SIG-M5 (cell line): ENCODE results near the gene GRWD1.
"Not testable (repeated sequence)": the region's sequence is repeated elsewhere in the genome, so short reads cannot be mapped to it uniquely, and the experiment has no call there.

Experiments
- DNase-seq: peaks from one replicate; lab custom pipeline; 2025; lab: John Stamatoyannopoulos, UW

Gene GRWD1

DNA sequence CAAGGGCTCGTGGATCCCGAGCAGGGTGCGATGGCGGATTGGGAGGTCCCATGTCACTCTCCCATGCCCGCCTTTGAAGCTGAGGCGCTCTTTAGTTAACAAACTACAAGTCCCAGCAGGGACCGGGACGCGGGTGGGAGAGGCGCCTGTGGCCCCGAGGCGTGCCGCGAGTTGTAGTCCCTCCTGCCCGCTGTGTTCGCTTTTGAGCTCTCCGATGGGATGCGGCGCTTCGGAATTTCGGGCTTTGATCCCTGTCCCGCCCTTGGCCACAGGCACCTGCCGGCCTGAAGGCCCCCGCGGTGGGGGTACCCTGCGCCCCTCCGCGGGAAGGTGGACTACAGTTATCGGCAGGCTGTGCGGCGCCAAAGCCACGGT, 34.4 kb downstream of the GRWD1 start:
- no peak for DNase-seq

GRCh38 chr19:48480558-48481500, 35.0 kb downstream of the GRWD1 start:
- DNase-seq: no peak

DNA sequence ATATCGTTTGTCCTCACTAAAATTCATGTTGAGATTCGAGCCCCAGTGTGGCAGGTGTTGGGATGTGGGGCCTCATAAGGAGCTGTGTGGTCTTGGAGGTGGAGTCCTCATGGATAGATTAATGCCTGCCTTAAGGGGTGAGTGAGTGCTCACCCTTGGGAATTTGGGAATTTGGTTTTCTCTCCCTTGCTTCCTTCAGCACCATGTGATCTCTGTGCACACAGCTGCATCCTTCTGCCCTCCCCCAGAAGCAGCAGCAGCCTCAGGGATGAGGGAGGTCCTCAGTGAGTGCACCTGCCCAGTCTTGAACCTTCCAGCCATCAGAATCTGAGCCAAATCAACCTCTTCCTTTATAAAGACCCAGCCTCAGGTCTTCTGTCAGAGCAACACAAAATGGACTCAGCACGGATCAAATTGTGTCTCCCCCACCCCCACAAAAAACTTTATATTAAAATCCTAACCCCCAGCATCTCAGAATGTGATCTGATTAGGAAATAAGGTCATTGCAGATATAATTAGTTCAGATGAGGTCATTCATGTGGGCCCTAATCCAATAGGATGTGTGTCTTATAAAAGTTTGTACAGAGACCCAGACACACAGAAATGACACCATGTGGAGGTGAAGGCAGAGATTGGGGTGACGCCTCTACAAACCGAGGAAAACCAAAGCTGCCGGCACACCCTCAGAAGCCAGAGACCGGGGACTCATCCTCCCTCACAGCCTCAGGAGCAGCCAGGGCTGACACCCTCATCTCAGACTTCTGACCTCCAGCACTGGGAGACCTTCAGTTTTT, 36.3 kb downstream of the GRWD1 start:
- no peak for DNase-seq

DNA sequence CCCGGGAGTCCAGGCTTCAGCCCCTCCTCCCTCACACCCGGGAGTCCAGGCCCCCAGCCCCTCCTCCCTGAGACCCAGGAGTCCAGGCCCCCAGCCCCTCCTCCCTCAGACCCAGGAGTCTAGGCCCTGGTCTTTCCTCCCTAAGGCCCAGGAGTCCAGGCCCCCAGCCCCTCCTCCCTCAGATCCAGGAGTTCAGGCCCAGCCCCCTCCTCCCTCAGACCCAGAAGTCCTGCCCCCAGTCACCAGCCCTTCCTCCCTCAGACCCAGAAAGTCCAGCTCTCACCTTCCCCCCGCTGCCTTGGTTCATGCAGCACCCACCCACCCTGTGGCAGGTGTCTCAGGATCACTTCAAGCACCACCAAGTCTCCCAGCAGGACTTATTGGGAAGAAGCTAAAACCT, 37.5 kb downstream of the GRWD1 start:
- DNase-seq: no peak

DNA sequence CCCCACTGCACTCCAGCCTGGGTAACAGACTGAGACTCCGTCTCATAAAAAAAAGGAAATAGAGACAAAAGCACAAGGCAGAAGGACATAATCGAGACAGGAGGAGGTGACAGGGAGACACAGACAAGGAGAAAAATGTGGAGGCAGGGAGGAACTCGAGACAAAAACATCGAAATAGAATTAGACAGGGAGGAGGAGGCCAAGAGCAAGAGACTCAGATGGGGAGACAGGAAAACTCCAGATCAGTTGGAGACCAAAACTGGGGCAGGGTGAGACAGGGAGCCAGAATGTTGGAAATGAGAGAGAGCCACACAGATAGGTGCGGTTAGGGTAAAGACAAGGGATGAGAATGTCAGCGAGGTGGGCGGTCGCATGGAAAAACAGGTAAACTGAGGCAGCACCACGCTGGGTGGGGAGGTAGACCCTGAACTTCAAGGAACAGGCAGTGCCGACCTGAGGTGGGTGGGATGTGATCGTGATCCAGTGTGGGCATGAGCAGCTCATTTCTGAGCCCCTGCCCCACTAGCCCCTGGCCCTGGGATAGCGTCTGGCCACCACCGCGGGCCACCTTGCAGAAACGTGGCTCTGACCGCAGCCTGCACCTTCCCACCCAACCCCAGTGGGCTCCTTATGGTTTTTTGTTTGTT, 38.6 kb downstream of the GRWD1 start:
- DNase-seq: no peak

DNA sequence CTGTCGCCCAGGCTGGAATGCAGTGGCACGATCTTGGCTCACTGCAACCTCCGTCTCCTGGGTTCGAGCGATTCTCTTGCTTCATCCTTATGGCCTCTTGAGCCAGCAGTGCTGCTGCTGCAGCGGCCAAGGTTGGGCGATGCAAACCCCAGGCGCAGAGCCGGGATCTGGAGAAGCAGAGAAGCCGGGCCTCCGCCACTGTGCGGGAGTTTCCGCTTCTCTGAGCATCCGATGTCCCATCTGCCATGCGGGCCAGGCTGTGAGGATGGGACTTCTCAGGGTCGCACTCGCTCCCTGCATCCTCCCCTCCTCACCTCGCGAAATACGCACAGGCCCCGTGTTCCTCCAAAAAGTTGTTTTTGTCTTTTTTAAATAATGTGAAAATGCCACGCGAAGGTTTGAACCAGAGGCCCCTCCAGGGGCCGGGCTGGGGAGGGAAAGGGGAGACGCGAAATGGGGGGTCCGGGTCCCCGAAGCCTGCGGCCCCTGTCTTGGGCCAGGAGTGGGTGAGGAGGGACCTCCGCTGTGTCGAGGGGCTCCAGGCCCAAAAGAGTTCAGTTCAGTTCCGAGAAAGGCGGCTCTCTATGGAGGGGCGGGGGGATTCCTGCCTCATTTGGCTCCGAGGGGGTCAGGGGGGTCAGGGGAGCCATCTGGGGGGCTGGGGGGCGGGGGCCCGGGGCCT, 39.3 kb downstream of the GRWD1 start:
- DNase-seq: no peak

DNA sequence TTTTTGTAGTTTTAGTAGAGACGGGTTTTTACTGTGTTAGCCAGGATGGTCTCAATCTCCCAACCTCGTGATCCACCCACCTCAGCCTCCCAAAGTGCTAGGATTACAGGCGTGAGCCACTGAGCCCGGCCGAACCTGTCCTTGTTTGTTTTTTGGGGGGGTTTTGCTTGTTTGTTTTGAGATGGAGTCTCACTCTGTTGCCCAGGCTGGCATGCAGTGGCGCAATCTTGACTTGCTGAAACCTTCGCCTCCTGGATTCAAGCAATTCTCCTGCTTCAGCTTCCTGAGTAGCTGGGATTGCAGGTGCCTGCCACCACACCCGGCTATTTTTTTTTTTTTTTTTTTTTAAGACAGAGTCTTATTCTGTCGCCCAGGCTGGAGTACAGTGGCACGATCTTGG, 40.9 kb downstream of the GRWD1 start:
- DNase-seq: not testable (repeated sequence)

DNA sequence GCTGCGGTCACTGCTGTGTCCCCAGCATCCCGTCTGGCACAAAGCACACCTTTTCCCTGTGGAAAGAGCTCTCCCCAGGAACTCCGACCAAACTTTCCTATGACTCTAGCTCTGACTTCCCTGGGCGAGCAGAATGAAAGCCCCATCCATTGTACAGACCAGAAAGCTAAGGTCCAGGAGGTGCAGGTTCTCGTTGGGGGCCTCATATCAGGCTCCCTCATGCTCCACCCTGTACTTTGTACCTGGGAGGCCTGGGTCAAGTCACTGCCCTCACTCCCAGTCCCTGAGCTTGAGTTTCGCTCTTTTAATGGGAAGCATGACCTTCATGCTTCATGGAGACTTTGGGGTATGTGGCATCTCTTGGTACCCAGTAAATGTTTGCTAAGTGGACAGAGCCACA, 41.8 kb downstream of the GRWD1 start:
- no peak for DNase-seq

- DNase-seq: no peak
Measured at GRCh38 chr19:48487948-48488347, 42.2 kb downstream of the GRWD1 start.

DNA sequence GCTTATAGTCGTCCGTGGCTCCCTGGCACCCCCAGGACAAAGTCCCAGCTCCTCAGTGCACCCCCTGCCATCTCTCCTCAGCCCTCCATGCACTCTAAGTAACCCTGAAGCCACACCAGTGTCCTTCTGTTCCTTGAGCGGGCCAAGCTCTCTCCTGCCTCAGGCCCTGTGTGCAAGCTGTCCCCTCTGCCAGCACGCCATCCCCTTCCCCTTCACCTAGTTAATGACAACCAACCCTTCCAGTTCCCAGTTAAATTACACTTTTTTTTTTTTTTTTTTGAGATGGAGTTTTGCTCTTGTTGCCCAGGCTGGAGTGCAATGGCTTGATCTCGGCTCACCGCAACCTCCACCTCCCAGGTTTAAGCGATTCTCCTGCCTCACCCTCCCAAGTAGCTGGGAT, 42.7 kb downstream of the GRWD1 start:
- not testable (repeated sequence) for DNase-seq

GRCh38 chr19:48489608-48490216, 43.9 kb downstream of the GRWD1 start:
- no peak for DNase-seq

GRCh38 chr19:48490981-48491792, 45.4 kb downstream of the GRWD1 start:
- no peak for DNase-seq

GRCh38 chr19:48491793-48492123, 46.0 kb downstream of the GRWD1 start:
- no peak for DNase-seq

- DNase-seq: peak; percentile 67
Measured at GRCh38 chr19:48492925-48493717, 47.3 kb downstream of the GRWD1 start.

DNA sequence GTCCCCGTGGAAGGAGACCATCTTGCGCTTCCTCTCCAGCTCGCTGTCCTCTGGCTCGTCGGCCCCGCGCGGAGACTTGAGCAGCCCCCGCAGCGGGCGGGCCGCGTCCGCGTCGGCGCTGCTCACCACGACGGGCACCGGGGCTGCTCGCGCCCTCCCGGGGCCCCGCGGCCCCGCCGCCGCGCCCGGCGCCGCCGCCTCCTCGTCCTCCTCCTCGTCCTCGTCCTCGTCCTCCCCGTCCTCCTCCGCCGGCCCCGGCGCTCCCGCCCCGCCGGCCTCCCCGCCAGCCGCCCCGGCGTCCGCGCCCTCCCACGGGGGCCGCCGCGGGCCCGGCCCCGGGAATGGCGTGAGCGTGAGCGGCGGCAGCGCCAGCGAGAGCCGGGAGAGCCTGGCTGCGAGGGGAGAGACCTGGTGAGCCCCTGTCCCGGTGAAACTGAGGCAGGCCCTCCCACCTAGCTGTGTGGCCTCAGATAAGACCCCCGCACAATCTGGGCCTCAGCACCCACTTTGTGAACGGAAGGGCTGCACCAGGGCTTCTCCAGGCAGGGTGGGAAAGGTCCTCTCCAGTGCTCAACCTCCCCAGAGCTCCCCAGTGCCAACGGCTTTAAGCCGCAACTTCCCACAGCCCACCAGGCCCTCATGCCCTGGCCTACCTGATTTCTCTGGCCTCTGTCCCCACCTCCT, 48.1 kb downstream of the GRWD1 start:
- DNase-seq: no peak

DNA sequence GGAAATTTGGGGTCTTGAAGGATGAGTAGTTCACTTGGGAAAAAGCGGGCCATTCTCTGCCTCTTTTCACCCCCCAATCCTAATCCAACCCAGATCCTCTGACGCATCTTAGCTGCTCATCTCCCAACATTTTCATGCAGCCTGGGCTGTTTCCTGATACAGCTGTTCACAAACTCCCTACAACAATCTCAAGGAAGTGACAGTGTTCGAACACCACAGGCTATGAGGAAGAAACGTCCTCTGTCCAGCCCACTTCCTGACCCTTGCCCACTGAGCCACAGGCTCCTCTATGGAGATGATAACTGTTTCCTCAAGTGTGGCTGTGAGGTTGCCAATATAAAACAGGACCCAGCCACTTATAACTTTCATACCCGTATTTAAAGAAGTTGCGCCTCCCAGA, 49.6 kb downstream of the GRWD1 start:
- no peak for DNase-seq

DNA sequence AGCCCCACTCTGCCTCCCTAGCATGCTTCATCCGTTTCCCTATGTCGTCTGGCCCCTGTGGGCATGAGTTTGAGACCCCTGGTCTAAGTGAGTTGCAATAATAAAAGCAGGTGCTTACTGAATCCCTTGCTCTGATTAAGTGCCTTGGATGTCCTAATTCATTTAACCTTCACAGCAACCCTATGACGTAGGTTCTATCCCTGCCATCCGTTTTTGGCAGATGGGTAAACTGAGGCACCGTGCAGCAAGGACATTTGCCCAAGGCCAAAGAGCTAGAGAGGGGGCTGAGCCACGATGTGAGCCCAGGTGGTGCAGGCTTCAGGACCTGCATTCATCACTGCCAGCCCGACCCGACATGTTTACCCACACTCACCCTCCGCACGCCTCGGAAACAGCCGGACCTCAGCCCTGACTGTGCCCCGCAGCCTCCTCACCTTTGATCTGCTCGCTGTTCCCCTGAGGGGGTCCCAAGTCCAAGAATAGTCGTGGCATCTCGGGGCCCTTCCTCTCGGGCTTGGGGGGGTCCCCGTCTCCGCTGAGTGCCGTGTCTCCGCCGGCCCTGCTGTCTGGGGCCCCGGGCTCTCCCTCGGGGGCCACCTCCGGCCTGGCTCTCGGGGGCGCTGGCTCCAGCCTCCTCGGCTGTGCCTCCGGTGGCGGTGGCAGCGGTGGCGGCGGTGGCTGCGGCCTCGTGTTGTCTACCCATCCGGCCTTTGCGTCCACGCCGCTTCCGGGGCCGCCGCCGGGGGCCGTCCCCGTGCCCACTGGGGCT, 51.4 kb downstream of the GRWD1 start:
- DNase-seq: no peak

DNA sequence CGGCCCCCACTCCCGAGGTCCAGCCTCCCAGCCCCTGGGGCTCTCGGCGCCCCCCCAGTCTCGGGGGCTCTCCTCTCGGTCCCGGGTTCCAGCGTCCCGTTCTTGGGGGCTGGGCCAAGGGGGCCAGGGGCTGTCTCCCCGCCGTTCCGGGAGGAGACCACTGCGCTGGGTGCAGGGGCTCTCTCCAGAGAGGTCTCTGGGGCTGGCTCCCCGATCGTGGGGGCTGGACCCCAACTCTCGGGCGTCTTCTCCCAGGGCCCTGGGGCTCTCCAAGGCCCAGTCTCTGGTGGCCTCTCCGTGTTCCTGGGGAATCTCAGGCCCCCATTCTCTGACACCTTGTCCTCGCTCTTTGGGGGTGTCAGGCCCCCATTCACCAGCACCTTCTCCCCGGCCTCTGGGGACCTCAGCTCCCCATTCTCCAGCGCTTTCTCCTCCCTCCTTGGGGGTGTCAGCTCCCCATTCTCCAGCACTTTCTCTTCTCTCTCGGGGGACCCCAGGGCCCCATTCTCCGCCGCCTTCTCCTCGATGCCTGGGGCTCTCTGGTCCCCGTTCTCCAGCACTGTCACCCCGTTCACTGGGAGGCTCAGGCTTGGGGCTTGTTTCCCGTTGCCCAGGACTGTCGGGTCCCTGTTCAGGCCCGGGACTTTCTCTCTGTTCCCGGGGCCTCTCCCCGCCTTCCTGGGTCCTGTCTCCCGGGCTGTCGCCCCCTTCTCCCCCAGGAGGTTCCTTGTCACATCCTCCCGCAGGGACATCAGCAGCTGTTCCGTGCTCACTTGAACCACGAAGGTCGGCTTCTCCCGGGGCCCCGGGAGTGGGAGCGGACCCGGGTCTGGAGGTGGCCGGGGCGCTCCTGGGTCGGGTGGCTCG, 52.2 kb downstream of the GRWD1 start:
- no peak for DNase-seq
